H9 (cell line): ENCODE measurements around the gene PROK1. TPM values are rescaled to one million over a fixed set of nuclear protein-coding genes. Genes with fewer than 3 reads are reported as not detected.

Experiments used
- DNase-seq: peaks from one replicate; pipeline ENCODE4 v3.0.0-alpha.2; 2017
- H2AFZ ChIP-seq: one replicate; pipeline ENCODE4 v1.6.1; 2013; ENCODE audit warnings: mild to moderate bottlenecking, low read length, control low read depth, moderate library complexity
- H2AK5ac ChIP-seq: 2 replicates; pipeline ENCODE4 v1.6.1; 2013; ENCODE audit warnings: low read length, control low read depth, mixed read lengths; ENCODE audit not compliant: insufficient read length
- H2BK120ac ChIP-seq: one replicate; pipeline ENCODE4 v1.6.1; 2013; ENCODE audit warnings: low read depth, mild to moderate bottlenecking, low read length, control low read depth, inconsistent platforms; ENCODE audit not compliant: poor library complexity, severe bottlenecking
- H2BK12ac ChIP-seq: 2 replicates; pipeline ENCODE4 v1.6.1; 2013; ENCODE audit warnings: low read length, control low read depth, mixed read lengths, low read depth; ENCODE audit not compliant: insufficient read length
- H2BK15ac ChIP-seq: 2 replicates; pipeline ENCODE4 v1.6.1; 2013; ENCODE audit warnings: low read depth, low read length, control low read depth
- H2BK20ac ChIP-seq: one replicate; pipeline ENCODE4 v1.6.1; 2013; ENCODE audit warnings: low read depth, mild to moderate bottlenecking, low read length, control low read depth, inconsistent platforms; ENCODE audit not compliant: poor library complexity, severe bottlenecking
- H2BK5ac ChIP-seq: 2 replicates; pipeline ENCODE4 v1.6.1; 2013; ENCODE audit warnings: low read length, control low read depth, mixed read lengths; ENCODE audit not compliant: insufficient read length
- H3K14ac ChIP-seq: 2 replicates; pipeline ENCODE4 v1.6.1; 2013; ENCODE audit warnings: low read length, control low read depth; ENCODE audit not compliant: insufficient read depth
- H3K18ac ChIP-seq: 2 replicates; pipeline ENCODE4 v1.6.1; 2013; ENCODE audit warnings: low read depth, mild to moderate bottlenecking, mixed read lengths, low read length, control low read depth; ENCODE audit not compliant: insufficient read length
- H3K23ac ChIP-seq: 2 replicates; pipeline ENCODE4 v1.6.1; 2013; ENCODE audit warnings: low read length, control low read depth, mixed read lengths, low read depth; ENCODE audit not compliant: insufficient read length
- H3K23me2 ChIP-seq: 2 replicates; pipeline ENCODE4 v1.6.1; 2013; ENCODE audit warnings: low read depth, mild to moderate bottlenecking, mixed read lengths, low read length, control low read depth; ENCODE audit not compliant: insufficient read length, poor library complexity, severe bottlenecking
- H3K27ac ChIP-seq: 2 replicates; pipeline ENCODE4 v1.5.1; 2013; ENCODE audit warnings: low read length, control low read depth, mixed read lengths, low read depth; ENCODE audit not compliant: insufficient read length
- H3K27me3 ChIP-seq: 2 replicates; pipeline ENCODE4 v1.6.1; 2013; ENCODE audit warnings: low read length, control low read depth, inconsistent platforms; ENCODE audit not compliant: insufficient read depth
- H3K4ac ChIP-seq: 2 replicates; pipeline ENCODE4 v1.6.1; 2013; ENCODE audit warnings: low read depth, mild to moderate bottlenecking, control low read depth, inconsistent platforms, low read length, moderate library complexity
- H3K4me1 ChIP-seq: 2 replicates; pipeline ENCODE4 v1.6.1; 2013; ENCODE audit warnings: low read length, control low read depth, inconsistent platforms; ENCODE audit not compliant: insufficient read depth
- H3K4me2 ChIP-seq: 2 replicates; pipeline ENCODE4 v1.6.1; 2013; ENCODE audit warnings: low read length, control low read depth, mixed read lengths; ENCODE audit not compliant: insufficient read length, insufficient read depth
- H3K56ac ChIP-seq: 2 replicates; pipeline ENCODE4 v1.6.1; 2013; ENCODE audit warnings: low read depth, mild to moderate bottlenecking, mixed read lengths, low read length, control low read depth; ENCODE audit not compliant: insufficient read length
- H3K79me1 ChIP-seq: 2 replicates; pipeline ENCODE4 v1.6.1; 2013; ENCODE audit warnings: low read depth, mild to moderate bottlenecking, moderate library complexity, low read length, control low read depth, inconsistent platforms; ENCODE audit not compliant: insufficient read depth, poor library complexity, severe bottlenecking
- H3K79me2 ChIP-seq: 2 replicates; pipeline ENCODE4 v1.6.1; 2013; ENCODE audit warnings: low read length, control low read depth, inconsistent platforms; ENCODE audit not compliant: insufficient read depth
- H3K9ac ChIP-seq: 2 replicates; pipeline ENCODE4 v1.6.1; 2013; ENCODE audit warnings: low read length, control low read depth, mixed read lengths; ENCODE audit not compliant: insufficient read length; ENCODE audit errors: extremely low read depth
- H3K9me3 ChIP-seq: one replicate; pipeline ENCODE4 v1.6.1; 2013; ENCODE audit warnings: low read depth, low read length, inconsistent platforms; ENCODE audit not compliant: control insufficient read depth
- H3T11ph ChIP-seq: one replicate; pipeline ENCODE4 v1.6.1; 2013; ENCODE audit warnings: mild to moderate bottlenecking, low read length, control low read depth, inconsistent platforms
- H4K20me1 ChIP-seq: one replicate; pipeline ENCODE4 v1.6.1; 2013; ENCODE audit not compliant: control insufficient read depth, insufficient read length, insufficient read depth
- H4K5ac ChIP-seq: 2 replicates; pipeline ENCODE4 v1.6.1; 2013; ENCODE audit warnings: low read depth, mild to moderate bottlenecking, mixed read lengths, low read length, control low read depth; ENCODE audit not compliant: insufficient read length
- H4K8ac ChIP-seq: replicated peaks from 2 replicates; pipeline ENCODE4 v1.6.1; 2013; ENCODE audit warnings: low read length, control low read depth, mixed read lengths, low read depth; ENCODE audit not compliant: insufficient read length
- H4K91ac ChIP-seq: 2 replicates; pipeline ENCODE4 v1.6.1; 2013; ENCODE audit warnings: low read depth, mild to moderate bottlenecking, moderate library complexity, mixed read lengths, low read length, control low read depth; ENCODE audit not compliant: insufficient read length
- H3K27ac Mint-ChIP-seq, 3 experiments: 2 replicates in 2 of 3; 3 replicates in 1 of 3; pipeline ENCODE4 v1.8.0; 2020 to 2021; ENCODE audit warnings: mixed read lengths in 3 of 3, mild to moderate bottlenecking in 1 of 3, moderate library complexity in 1 of 3
- H3K27me3 Mint-ChIP-seq: 2 replicates; pipeline ENCODE4 v1.8.0; 2021; ENCODE audit warnings: low read depth, mild to moderate bottlenecking, moderate library complexity, mixed read lengths
- H3K36me3 Mint-ChIP-seq, 3 experiments: 2 replicates in 2 of 3; 3 replicates in 1 of 3; pipeline ENCODE4 v1.8.0; 2020 to 2021; ENCODE audit warnings: low read depth in 3 of 3, mixed read lengths in 3 of 3; ENCODE audit not compliant: insufficient read depth in 1 of 3
- H3K4me1 Mint-ChIP-seq, 2 experiments: 2 replicates each; pipeline ENCODE4 v1.8.0; 2020; ENCODE audit warnings: mixed read lengths in 2 of 2
- H3K4me3 Mint-ChIP-seq, 2 experiments: 2 replicates in 1 of 2; 3 replicates in 1 of 2; pipeline ENCODE4 v1.8.0; 2020 to 2021; ENCODE audit warnings: mild to moderate bottlenecking in 2 of 2, mixed read lengths in 2 of 2, moderate library complexity in 1 of 2
- H3K9me3 Mint-ChIP-seq, 2 experiments: 2 replicates in 1 of 2; 3 replicates in 1 of 2; pipeline ENCODE4 v1.8.0; 2020; ENCODE audit warnings: mild to moderate bottlenecking in 2 of 2, mixed read lengths in 2 of 2, moderate library complexity in 1 of 2
- WGBS: extraction: QIAGEN DNeasy Blood & Tissue Kit; methylation state at CpG from one replicate; pipeline ENCODE4 v1.1.7; 2013; ENCODE audit warnings: missing lambda C conversion rate, low lambda C conversion rate, mixed read lengths; ENCODE audit not compliant: insufficient read length; ENCODE audit errors: extremely low coverage; 5-methylcytosine and 5-hydroxymethylcytosine counted together
- total RNA-seq: library from RNA; stranded (reverse); gene quantifications from 2 replicates; pipeline ENCODE4 v1.2.1, GENCODE V29; 2021
- TF ChIP-seq, protein P1 (sequence below): fragments of 200-600 bp; sonication (generic); conservative IDR thresholded peaks from 3 replicates; pipeline ENCODE4 v1.8.0; 2021; ENCODE audit warnings: antibody characterized with exemption, mild to moderate bottlenecking

The PROK1 gene
- total RNA-seq, 1 experiment from 2014 or later: not detected

DNA sequence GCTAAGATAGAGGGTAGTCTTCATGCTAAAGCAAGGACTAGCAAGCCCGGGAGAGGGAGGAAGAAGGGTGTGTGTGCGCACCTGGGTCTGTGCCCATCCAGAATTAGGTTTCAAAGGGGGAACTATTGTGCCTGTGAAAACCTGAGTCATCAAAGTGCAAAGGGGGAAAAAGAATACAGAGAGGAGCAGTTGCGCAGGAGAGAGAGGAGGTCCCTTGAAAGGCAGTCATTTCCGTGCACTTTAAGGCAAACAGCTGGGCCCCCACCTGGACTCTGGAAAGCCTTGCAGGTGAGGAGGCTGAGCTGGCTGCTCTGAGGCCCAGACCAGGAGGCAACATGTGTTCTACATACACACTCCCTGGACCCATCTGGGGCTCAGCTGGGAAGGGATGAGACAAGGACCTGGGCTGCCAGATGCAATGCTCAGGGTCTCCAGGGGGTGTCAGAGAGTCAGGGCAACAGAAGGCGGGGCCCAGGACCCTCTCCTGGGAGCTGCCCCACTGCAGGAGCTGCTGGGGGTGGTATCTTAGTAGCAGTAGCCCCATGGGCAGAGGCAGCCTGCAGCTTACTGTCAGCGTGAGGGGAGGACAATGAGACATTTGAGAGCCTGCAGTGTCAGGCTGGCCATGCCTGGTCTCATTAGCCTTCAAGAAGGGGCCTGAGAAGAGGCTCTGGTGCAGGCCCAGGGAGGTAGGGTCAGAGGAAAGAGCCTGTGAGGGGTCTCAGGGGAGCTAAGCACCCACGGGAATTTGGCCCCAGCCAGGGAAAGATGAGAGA, 14.3 kb downstream of the PROK1 start:
- no peak overlapping the region for H4K8ac ChIP-seq
- no peak overlapping the region for H2BK12ac ChIP-seq
- no peak overlapping the region for H2BK15ac ChIP-seq
- peaks cover 3% of the 10 kb centered on the region in 2 experiments; a peak in 2 of 5 replicates for H3K9me3 Mint-ChIP-seq
- no peaks in the 10 kb centered on the region for H4K20me1 ChIP-seq
- H3K4ac ChIP-seq: no peak overlapping the region
- H3K27me3 Mint-ChIP-seq: peaks cover 9% of the 10 kb centered on the region
- no peak overlapping the region; the same call in 1 of the 2 replicates for H3K14ac ChIP-seq
- H3K4me2 ChIP-seq: no peak overlapping the region
- TF ChIP-seq, protein P1, sequence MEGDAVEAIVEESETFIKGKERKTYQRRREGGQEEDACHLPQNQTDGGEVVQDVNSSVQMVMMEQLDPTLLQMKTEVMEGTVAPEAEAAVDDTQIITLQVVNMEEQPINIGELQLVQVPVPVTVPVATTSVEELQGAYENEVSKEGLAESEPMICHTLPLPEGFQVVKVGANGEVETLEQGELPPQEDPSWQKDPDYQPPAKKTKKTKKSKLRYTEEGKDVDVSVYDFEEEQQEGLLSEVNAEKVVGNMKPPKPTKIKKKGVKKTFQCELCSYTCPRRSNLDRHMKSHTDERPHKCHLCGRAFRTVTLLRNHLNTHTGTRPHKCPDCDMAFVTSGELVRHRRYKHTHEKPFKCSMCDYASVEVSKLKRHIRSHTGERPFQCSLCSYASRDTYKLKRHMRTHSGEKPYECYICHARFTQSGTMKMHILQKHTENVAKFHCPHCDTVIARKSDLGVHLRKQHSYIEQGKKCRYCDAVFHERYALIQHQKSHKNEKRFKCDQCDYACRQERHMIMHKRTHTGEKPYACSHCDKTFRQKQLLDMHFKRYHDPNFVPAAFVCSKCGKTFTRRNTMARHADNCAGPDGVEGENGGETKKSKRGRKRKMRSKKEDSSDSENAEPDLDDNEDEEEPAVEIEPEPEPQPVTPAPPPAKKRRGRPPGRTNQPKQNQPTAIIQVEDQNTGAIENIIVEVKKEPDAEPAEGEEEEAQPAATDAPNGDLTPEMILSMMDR: peak; percentile 28; the same call in 2 of the 3 replicates
- H2BK5ac ChIP-seq: no peak overlapping the region
- no peaks in the 10 kb centered on the region for H3K27me3 ChIP-seq
- no peak overlapping the region for H3K4me3 Mint-ChIP-seq
- H2AFZ ChIP-seq: no peak overlapping the region
- H3K79me2 ChIP-seq: no peaks in the 10 kb centered on the region
- no peak overlapping the region for H3K56ac ChIP-seq
- H3K27ac ChIP-seq: no peak overlapping the region
- H3K9me3 ChIP-seq: no peaks in the 10 kb centered on the region
- H3K4me1 Mint-ChIP-seq: peaks cover 0 to 5% of the 10 kb centered on the region in 2 experiments; a peak in 3 of 4 replicates
- no peaks in the 10 kb centered on the region for H3K36me3 Mint-ChIP-seq
- no peaks in the 10 kb centered on the region for H3K79me1 ChIP-seq
- no CpG with 5 or more reads among the region's 7 CpGs for WGBS
- no peak overlapping the region for H2BK20ac ChIP-seq
- H3K9ac ChIP-seq: no peak overlapping the region
- no peaks in the 10 kb centered on the region for H3K4me1 ChIP-seq
- H2AK5ac ChIP-seq: no peak overlapping the region
- H4K91ac ChIP-seq: no peak overlapping the region
- no peak overlapping the region for H2BK120ac ChIP-seq
- no peak overlapping the region for H3T11ph ChIP-seq
- no peak overlapping the region for H4K5ac ChIP-seq
- no peak overlapping the region for H3K18ac ChIP-seq
- no peaks in the 10 kb centered on the region for H3K23me2 ChIP-seq
- no peak overlapping the region for H3K23ac ChIP-seq
- peak; percentile 45 for DNase-seq
- H3K27ac Mint-ChIP-seq: peak overlapping the region in 1 of 3 experiments; percentile 78; a peak in 2 of 7 replicates
